Central memory CD4-positive, alpha-beta T cell (primary cell): ENCODE data around the gene RNF2.
"Not testable (repeated sequence)": the region's sequence is repeated elsewhere in the genome, so short reads cannot be mapped to it uniquely, and the experiment has no call there.

Experiments
- DNase-seq: peaks from one replicate; pipeline ENCODE4 v3.0.0; 2022

The RNF2 gene

DNA sequence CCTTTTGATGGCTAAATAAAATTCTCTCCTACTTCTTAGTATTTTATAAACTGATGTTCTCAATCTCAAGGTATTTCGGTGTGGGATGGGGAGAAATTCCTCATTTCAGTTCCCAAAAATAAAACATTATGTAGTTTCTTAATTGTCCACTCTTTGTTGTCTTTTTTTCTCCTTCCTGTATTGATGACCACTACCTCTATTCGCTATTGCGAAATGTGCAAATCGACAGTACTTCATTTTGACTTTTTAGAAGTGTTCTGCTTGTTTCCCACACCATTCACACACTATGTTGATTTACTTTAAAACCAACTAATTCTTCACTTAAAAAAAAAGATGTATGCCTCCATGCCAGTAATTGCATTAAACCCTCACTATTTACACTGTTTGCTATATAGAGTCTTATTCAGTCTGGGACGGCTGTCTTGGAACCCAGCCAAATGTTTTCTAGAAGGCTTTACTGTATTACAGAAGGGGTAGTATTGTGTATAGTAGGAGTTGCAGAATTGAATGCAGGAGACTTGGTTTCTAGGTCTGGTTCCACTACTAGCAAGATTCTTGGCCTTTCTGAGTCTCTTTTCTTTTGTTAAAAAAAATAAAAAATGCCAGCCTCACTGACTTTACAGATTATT is 5.6 kb downstream of the RNF2 start:
- DNase-seq, result no peak

DNA sequence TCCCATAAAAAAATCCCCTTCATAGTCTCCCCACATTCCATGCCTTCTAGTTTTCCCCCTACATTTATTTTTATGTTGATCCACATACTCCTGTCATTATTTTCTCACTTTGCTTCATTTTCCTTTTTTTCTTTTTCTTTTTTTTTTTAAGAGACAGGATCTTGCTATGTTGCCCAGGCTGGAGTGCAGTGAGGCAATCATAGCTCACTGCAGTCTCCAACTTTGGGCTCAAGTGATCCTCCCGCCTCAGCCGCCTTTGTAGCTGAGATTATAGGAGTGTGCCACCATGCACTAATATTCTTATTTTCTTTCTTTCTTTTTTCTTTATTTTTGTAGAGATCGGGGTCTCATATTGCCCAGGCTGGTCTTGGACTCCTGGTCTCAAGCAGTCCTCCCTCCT is 7.8 kb downstream of the RNF2 start:
- DNase-seq, result no peak

DNA sequence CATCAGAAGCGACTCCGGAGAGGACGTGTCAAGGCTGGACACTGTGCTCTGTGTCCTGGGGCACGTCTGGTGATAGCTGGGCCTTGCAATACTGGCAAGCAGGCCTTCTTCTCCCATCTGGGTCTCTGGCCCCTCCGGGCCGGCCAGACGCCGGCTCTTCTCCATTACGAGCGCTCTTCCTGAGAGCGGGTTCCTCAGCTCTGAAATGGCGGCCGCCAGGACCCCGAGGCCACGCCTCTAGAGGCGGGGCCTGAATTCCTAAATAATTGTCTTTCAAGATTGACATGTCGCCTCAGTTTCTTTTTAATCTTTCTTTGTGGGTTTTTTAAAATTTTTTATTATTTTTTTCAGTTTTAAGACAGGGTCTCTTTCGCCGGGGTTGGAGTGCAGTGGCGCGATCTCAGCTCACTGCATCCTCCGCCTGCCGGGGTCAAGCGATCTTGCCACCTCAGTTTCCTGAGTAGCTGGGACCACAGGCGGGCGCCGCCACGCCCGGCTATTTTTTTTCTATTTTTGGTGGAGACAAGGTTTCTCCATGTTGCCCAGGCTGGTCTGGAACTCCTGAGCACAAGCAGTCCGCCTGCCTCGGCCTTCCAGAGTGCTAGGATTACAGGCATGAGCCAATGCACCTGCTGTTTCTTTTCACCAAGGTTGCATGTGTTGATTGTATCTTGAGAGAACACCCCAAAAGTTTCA is 9.2 kb downstream of the RNF2 start:
- DNase-seq, result no peak

DNA sequence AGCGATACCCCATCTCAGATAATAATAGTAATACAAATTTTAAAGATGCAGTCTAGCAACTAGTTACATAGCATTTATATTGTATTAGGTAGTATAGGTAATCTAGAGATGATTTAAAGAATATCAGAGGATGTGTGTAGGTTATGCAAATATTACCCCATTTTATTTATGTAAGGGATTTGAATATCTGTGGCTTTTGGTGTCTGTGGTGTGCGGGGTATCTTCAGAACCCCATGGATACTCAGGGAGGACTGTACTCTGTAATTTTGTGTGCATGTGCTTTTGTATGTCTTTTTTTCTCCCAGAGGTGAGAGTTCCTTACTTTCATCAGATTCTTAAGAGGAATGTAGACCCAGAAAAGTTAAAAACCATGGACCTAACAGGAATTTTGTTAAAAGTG is 12.8 kb downstream of the RNF2 start:
- no peak for DNase-seq

DNA sequence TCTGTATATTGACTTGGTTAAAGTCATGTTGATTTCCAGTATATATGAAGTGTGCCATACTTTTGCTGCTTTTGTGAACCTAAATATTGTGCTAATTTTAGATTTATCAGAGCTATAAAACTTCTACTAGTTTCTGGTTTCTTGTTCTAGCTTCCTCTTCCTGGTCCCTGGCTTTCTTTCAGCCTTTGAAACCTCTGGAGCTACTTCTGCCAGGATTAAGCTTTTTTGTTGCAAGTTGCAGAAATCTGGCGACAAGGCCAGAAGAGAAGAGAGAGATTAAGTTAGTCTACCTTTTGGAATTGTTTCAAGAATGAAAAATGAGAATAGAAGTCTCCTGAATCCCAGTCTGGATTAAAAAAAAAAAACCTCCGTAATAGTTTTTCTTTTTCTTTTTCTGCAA is 13.5 kb downstream of the RNF2 start:
- DNase-seq, result no peak

DNA sequence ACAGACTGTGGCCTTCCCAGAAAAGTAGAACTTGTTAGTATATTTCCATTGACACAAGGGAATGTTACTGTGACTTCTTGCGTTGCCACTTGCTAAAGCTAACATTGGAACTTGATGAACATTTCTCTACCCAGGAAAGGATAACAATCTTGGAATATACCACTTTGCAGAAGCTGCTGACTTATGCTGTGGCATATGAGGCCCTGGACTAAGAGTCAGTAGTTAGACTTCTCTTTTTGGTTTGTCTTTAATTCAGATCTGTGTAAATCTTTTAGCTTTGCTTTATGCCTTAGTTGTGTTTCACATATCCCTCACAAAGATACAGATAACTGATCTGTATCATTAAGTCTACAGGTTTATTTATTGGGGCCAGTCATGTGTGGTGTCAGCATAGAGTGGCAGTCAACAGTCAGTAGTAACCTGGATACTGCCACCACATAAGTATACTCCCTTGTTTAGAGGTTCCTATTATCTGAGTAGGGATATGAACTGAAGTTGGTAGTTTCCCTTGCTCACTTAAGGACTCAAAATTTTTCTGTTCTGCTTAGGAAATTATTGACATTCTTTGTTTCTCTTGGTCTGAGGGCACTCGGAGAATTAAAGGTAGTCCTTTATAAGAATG is 14.7 kb downstream of the RNF2 start:
- DNase-seq, result no peak

DNA sequence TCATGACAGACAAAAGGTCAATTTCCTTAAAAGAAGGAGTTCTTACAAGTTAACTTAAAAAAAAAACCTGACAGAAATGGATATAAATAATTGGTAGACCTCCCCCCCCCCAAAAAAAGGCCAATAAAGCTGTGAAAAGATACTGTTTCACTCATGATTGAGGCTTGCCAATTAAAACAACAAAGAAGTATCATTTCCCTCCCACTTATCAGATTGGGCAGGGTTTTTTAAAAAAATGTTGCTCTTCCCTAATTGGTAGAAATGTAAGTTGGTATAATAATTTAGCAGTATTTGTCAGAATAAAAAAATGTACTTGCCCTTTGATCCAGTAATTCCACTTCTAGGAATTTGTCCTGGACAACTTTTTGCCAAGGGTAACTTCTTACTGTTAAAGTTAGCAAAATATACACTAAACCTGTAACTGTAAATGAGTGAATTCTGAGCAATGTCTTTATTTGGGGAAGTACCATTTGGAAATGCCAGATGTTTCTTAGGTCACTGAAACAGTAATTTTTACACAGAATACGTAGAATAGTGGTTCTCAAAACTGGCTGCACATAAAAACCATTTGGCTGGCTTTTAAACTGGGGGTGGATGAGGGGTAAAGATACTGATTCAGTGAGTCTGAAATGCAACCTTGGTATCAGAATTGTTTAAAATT is 17.5 kb downstream of the RNF2 start:
- DNase-seq, result no peak

DNA sequence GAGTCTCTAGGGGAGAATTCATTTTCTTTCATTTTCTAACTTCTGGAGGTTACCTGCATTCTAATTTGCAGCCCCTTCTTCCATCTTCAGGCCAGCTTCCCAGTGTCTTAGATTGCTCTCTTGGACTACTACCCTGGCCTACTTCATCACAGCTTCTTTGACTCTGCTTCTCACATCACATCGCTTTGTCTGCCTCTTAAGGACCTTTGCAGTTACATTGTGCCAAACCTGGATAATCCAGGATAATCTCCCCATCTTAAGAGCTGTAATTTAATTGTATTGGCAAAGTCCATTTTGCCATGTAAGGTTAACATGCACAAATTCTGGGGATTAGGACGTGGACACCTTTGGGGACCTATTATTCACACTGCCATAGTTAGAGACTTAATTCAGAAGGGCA is 18.4 kb downstream of the RNF2 start:
- no peak for DNase-seq

DNA sequence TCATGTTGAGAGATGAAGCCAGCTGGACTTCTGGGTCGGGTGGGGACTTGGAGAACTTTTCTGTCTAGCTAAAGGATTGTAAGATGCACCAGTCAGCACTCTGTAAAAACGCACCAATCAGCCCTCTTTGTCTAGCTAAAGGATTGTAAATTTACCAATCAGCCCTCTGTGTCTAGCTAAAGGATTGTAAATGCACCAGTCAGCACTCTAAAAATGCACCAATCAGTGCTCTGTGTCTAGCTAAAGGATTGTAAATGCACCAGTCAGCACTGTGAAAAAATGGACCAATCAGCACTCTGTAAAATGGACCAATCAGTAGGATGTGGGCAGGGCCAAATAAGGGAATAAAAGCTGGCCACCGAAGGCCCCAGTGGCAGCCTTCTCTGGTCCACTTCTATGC is 19.6 kb downstream of the RNF2 start:
- DNase-seq, result not testable (repeated sequence)

DNA sequence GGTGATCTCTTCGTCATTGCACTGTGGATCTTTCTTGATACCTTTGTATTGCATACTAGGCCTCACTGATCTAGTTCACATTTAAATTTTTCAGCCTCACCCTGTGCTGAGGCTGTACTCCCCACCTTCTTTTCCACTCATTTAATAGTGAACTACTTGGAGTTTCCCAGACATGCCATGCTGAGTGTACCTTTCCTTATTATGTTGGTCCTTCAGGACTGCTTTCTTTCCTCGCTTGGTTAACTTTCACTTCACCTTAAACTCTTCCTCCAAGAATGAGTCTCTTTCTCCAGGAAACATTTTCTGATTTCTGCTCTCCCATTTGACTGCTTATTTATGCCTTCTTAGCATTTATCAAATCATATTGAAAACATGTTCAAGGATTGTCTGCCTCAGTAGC is 20.8 kb downstream of the RNF2 start:
- DNase-seq, result no peak

DNA sequence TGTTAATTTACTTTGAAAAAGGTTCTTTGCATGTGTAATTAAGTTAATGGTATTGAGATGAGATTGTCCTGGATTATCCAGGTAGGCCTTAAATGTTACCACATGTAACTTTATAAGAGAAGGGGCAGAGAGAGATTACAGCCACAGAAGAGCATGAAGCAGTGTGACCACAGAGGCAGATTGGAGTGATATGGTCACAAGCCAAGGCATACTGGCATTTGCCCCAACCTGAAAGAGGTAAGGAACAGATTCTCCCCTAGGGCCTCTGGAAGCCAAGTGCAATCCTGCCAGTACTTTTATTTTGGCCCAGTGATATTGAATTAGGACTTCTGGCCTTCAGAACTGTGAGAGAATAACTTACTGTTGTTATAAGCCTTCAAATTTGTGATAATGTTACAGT is 23.0 kb downstream of the RNF2 start:
- no peak for DNase-seq

DNA sequence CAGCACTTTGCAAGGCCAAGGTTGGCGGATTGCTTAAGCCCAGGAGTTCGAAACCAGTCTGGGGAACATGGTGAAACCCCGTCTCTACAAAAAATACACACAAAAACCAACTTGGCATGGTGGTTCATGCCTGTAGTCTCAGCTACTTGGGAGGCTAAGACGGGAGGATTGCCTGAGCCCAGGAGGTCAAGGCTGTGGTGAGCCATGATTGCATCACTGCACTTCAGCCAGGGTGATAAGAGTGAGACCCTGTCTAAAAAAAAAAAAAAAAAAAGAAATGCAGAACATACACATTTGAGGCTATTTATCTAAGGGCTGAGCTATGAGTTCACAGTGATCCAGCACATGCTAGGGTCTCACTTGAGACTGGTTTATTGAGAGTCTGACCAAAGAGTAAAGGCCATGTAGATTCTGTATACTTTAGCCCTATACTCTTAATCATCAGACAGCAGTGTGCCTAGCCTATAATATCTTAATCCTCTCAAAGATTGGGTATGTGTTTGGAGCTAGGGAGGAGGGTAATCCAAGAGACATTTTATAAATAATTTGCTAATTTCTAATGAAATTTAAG is 23.9 kb downstream of the RNF2 start:
- no peak for DNase-seq

DNA sequence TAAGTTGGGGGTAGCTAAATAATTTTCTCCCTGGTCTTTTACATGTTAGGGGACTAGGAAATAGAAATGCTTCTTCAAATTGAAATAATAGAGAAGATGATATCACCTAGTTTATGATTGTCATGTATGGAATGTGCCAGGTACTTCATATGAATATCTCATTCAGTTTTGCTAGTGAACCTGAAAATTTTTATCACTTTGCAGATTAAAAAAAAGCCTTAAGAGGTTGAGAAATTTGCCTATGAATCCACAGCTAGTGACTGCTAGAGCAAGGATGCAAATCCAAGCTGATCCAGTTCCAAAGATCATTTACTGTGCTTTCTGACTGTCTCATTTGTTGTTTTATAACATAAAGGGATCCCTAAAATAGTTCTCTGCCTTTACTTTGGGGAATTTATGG is 24.7 kb downstream of the RNF2 start:
- no peak for DNase-seq

DNA sequence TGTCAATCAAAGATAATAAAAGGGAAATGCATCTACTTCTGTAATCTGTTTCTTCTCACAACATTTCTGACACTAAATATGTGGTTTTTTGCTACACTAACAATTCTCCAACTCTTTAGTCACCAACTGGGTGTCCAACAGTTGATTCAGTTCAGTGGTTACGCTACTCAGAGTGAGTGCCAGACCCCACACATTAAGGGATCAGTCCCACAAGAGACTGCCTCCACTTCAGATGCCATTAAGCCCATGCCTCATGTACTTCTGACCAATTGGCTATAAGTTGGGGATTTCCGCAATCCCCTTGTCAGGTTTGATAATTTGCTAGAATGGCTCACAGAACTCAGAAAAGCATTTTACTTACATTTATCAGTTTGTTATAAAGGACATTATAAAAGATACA is 28.4 kb downstream of the RNF2 start:
- DNase-seq, result no peak

DNA sequence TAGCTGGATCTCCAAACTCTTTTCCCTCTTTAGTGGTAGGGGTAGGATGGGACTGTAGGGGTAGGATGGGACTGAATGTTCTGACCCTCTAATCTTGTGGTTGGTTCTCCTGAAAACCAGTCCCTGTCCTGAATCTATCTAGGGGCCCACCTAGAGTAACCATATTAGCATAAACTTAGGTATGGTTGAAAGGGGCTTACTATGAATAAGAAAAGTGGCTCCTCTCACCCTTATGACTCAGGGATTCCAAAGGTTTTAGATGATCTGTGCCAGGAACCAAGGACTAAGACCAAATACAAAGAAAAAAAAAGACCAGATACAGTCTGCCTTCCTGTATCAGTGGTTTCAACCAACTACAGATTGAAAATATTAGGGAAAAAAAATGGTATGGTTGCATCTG is 28.9 kb downstream of the RNF2 start:
- no peak for DNase-seq

DNA sequence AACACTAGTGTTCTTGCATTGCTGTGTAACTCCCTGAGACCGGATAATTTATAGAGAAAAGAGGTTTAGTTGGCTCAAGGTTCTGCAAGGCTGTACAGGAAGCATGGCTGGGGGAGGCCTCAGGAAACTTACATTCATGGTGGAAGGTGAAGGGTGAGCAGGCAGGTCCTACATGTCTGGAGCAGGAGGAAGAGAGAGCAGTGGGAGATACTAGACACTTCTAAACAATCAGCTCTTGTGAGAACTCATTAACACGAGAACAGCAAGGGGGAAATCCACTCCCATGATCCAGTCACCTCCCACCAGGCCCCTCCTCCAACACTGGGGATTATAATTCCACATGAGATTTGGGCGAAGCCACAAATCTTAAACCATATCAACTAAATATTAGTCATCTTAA is 30.1 kb downstream of the RNF2 start:
- no peak for DNase-seq

DNA sequence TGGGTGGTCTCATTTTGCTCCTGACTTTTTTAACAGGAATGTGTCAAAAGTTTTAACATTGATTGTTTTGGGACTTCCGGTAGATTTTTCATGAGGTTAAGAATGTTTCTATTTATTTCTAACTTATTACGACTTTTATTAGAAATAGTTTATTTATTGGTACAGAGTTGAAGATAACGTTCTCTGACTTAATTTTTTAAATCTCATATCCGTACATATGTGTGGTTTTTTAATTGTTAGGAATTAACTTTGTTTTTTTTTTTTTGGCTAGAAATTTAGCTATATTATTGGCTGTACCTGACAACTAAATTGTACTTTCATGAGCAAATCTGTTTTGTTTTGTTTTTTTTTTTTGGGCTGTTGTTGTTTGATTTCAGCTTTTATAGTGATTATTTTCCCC is 32.0 kb downstream of the RNF2 start:
- DNase-seq, result no peak

DNA sequence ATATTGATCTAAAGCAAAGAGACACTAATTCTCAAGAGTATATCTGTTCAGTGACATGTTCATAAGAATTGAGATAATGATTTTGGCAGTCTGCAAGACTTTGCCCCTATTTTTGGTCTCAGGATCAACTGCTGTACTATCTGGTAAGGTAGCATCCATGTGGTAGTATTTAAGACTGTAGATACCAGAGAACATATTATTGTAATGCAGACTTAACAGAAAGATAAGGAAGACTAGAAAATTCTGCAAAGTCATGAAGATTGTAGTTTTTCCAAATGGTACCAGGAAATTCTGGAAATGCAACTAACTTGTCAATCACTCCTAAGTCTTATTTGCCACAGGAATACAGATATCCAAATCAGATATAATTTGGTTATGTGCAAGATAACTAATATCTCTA is 35.1 kb downstream of the RNF2 start:
- DNase-seq, result no peak

DNA sequence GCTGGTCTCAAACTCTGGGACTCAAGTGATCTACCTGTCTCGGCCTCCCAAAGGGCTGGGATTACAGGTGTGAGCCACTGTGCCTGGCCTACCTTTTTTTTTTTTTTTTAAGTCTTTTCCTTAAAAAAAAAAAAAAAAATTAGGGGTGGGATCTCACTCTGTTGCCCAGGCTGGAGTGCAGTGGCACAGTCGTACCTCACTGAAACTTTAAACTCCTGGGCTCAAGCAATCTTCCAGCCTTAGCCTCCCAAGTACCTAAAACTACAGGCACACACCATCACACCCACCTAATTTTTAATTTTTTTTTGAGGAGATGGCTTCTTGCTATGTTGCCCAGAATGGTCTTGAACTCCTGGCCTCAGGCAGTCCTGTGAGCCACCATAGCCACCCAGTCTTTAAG is 38.5 kb downstream of the RNF2 start:
- DNase-seq, result no peak

DNA sequence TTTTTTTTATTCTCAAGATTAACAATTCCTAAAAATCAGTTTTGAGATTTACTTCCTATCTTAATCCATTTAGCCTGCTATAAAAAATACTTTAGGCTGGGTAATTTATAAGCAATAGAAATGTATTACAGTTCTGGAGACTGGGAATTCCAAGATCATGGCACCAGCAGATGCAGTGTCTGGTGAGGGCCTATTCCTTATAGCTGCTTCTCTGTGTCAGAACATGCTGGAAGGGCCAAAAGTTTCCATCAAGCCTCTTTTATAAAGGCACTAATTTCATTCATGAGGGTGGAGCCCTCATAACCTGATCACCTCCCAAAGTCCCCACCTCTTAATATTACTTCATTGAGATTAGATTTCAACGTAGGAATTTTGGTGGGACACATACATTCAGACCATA is 41.7 kb downstream of the RNF2 start:
- DNase-seq, result no peak

DNA sequence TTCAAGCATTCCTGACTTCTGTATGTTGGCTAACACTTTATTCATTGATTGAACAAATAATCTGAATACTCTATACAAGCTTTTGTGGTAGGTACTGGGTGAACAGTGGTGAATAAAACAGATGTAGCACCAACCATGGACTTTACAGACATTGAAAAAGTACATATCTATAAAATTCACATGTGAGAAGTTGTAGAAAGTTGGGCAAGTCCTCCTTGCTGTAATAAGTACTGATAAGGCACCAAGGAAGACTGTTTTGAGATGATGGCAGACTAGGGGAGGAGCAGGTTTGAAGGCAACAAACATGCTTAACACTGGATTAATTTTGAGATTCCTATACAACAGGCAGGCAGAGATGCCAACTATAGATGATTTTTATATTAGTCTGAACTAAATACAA is 42.4 kb downstream of the RNF2 start:
- DNase-seq, result no peak

DNA sequence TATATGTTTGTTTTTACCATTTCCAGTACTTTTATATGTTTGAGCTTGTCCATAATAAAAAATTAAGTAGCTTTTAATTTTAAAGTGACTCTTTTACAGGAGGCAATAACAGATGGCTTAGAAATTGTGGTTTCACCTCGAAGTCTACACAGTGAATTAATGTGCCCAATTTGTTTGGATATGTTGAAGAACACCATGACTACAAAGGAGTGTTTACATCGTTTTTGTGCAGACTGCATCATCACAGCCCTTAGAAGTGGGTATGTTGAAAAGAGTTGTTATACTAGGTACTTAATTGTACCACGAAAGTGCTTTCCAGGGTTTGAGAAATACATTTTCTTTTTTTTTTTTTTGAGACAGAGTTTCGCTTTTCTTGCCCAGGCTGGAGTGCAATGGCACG is 46.1 kb downstream of the RNF2 start:
- no peak for DNase-seq

DNA sequence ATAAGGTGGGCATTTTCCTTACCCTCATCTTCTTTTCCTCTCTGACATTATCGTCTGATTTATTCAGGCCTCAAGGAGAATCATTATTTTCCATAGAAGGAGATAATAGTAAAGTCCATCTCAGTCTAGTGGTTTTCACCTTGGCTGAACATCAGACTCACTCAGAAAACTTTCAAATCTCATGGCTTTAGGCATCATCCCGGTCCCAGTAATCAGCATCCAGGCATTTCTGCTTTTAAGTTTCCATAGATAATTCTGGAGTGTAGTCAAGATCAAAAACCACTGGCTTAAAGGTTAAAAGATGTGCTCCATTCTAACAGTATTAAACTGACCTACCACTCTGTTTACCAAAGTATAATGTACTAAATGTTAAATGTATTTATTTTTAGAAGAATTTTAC is 49.4 kb downstream of the RNF2 start:
- no peak for DNase-seq

DNA sequence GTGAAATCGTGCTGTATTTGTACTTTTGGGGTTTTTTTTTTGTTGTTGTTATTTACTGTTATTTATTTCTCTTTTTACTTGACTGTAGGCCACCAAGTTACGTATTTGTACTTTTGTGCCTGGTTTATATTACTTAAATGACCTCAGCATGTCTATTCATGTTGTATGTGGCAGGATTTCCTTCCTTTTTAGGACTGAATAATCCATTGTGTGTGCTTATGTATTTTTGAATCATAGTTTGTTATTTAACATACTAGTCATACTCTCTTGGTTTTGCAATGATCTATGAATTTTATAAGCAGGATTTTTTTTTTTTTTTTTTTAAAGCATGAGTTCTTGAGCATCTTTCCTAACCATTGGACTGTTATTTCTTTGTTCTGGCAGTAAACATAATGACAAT is 51.2 kb downstream of the RNF2 start:
- DNase-seq, result no peak
